GM19193 (cell line): ENCODE measurements around the gene NOX5.

ENCODE experiments used
- POLR2A ChIP-seq: IDR thresholded peaks from 4 replicates; pipeline ENCODE4 v1.6.1; 2011; ENCODE audit not compliant: insufficient read depth, insufficient read length; ENCODE audit errors: extremely low read depth

Gene NOX5

GRCh38 chr15:69089258-69089657 is 74.8 kb downstream of the NOX5 start:
- TF ChIP-seq POLR2A: no peak

- TF ChIP-seq POLR2A: no peak
Measured at GRCh38 chr15:69090197-69090948, 75.9 kb downstream of the NOX5 start.

- TF ChIP-seq POLR2A: no peak
Measured at GRCh38 chr15:69091654-69092053, 77.2 kb downstream of the NOX5 start.

GRCh38 chr15:69092159-69092558 is 77.7 kb downstream of the NOX5 start:
- no peak for TF ChIP-seq POLR2A

GRCh38 chr15:69093127-69093526 is 78.6 kb downstream of the NOX5 start:
- TF ChIP-seq POLR2A: no peak

- TF ChIP-seq POLR2A: no peak
Measured at GRCh38 chr15:69093614-69094013, 79.1 kb downstream of the NOX5 start.

GRCh38 chr15:69094124-69094921 is 79.8 kb downstream of the NOX5 start:
- TF ChIP-seq POLR2A: no peak

- no peak for TF ChIP-seq POLR2A
Measured at GRCh38 chr15:69095274-69095673, 80.8 kb downstream of the NOX5 start.

GRCh38 chr15:69096196-69096595 is 81.7 kb downstream of the NOX5 start:
- TF ChIP-seq POLR2A: no peak

GRCh38 chr15:69096626-69097025 is 82.1 kb downstream of the NOX5 start:
- TF ChIP-seq POLR2A: no peak

- TF ChIP-seq POLR2A: no peak
Measured at GRCh38 chr15:69098771-69099170, 84.3 kb downstream of the NOX5 start.

GRCh38 chr15:69099941-69100340 is 85.4 kb downstream of the NOX5 start:
- no peak for TF ChIP-seq POLR2A

GRCh38 chr15:69100821-69101220 is 86.3 kb downstream of the NOX5 start:
- no peak for TF ChIP-seq POLR2A

GRCh38 chr15:69104050-69104750 is 89.7 kb downstream of the NOX5 start:
- no peak for TF ChIP-seq POLR2A

- no peak for TF ChIP-seq POLR2A
Measured at GRCh38 chr15:69105451-69105985, 91.0 kb downstream of the NOX5 start.
